IMR-90 (cell line): ENCODE results near the gene TANC2. TPM values are rescaled to one million over a fixed set of nuclear protein-coding genes. Genes with fewer than 3 reads are reported as not detected.

Experiments used
- ATAC-seq: fragments of 200-7000 bp; cut with Tn5 transposase; 2 replicates; pipeline ENCODE4 v1.9.1; 2020; ENCODE audit warnings: low read depth, mild to moderate bottlenecking, moderate library complexity
- BruUV-seq: library from RNA; stranded (reverse); fragments of 400-500 nt; replicated peaks from 2 replicates; lab custom pipeline; 2021; lab: Mats Ljungman, UMichigan
- CTCF ChIA-PET: fragments of 300-600 bp; formaldehyde crosslinking; extraction: SDS; loops from one replicate; lab custom pipeline; 2021; ENCODE audit warnings: antibody characterized with exemption; lab: Yijun Ruan, JAX
- POLR2A ChIA-PET: fragments of 300-600 bp; sonication (Branson Sonifier 250); formaldehyde crosslinking; loops from one replicate; lab custom pipeline; 2022; ENCODE audit warnings: antibody characterized with exemption; ENCODE audit not compliant: unreplicated experiment; lab: Charles Lee
- DNase-seq: peaks from one replicate; pipeline ENCODE4 v3.0.0; 2013
- H2AFZ ChIP-seq: replicated peaks from 2 replicates; pipeline ENCODE3; 2013; ENCODE audit warnings: low read length, mild to moderate bottlenecking; ENCODE audit not compliant: poor library complexity
- H2AK5ac ChIP-seq: 2 replicates; pipeline ENCODE4 v1.6.1; 2013; ENCODE audit warnings: low read depth, low read length, inconsistent platforms
- H2AK9ac ChIP-seq: replicated peaks from 2 replicates; pipeline ENCODE3; 2013; ENCODE audit warnings: mild to moderate bottlenecking, low read depth, low read length, moderate library complexity; ENCODE audit not compliant: poor library complexity
- H2BK120ac ChIP-seq: 2 replicates; pipeline ENCODE4 v1.6.1; 2013; ENCODE audit warnings: low read depth, low read length, inconsistent platforms
- H2BK15ac ChIP-seq: 3 replicates; pipeline ENCODE4 v1.6.1; 2013; ENCODE audit warnings: low read depth, low read length, inconsistent platforms
- H2BK20ac ChIP-seq: 2 replicates; pipeline ENCODE4 v1.6.1; 2013; ENCODE audit warnings: low read depth, mild to moderate bottlenecking, inconsistent platforms, low read length, moderate library complexity
- H2BK5ac ChIP-seq: 2 replicates; pipeline ENCODE4 v1.6.1; 2013; ENCODE audit warnings: mild to moderate bottlenecking, low read depth, low read length, inconsistent platforms; ENCODE audit not compliant: poor library complexity, severe bottlenecking
- H3K14ac ChIP-seq: replicated peaks from 2 replicates; pipeline ENCODE4 v1.6.1; 2013; ENCODE audit warnings: low read depth, low read length, inconsistent platforms
- H3K18ac ChIP-seq: 2 replicates; pipeline ENCODE4 v1.6.1; 2013; ENCODE audit warnings: low read depth, low read length, control low read depth
- H3K23ac ChIP-seq: 2 replicates; pipeline ENCODE4 v1.6.1; 2013; ENCODE audit warnings: low read depth, low read length, inconsistent platforms
- H3K27ac ChIP-seq: 2 replicates; pipeline ENCODE4 v1.5.1; 2013; ENCODE audit warnings: mild to moderate bottlenecking, control low read depth, low read length; ENCODE audit not compliant: insufficient read depth
- H3K27me3 ChIP-seq: 2 replicates; pipeline ENCODE4 v1.6.1; 2013; ENCODE audit warnings: low read length; ENCODE audit not compliant: control insufficient read depth, insufficient read depth
- H3K36me3 ChIP-seq: 2 replicates; pipeline ENCODE4 v1.6.1; 2013; ENCODE audit warnings: low read length, mixed read lengths; ENCODE audit not compliant: control insufficient read depth, insufficient read depth
- H3K4ac ChIP-seq: 2 replicates; pipeline ENCODE4 v1.6.1; 2013; ENCODE audit warnings: low read depth, low read length, inconsistent platforms
- H3K4me1 ChIP-seq: 2 replicates; pipeline ENCODE4 v1.6.1; 2013; ENCODE audit warnings: low read length, mixed read lengths; ENCODE audit not compliant: control insufficient read depth, insufficient read depth
- H3K4me2 ChIP-seq: 2 replicates; pipeline ENCODE4 v1.6.1; 2013; ENCODE audit warnings: low read depth, mild to moderate bottlenecking, control low read depth, low read length, moderate library complexity
- H3K4me3 ChIP-seq: 2 replicates; pipeline ENCODE4 v1.5.1; 2013; ENCODE audit warnings: low read depth, mild to moderate bottlenecking, control low read depth, low read length, moderate library complexity; ENCODE audit not compliant: insufficient read depth
- H3K56ac ChIP-seq: 2 replicates; pipeline ENCODE4 v1.6.1; 2013; ENCODE audit warnings: low read length, inconsistent platforms; ENCODE audit not compliant: insufficient read depth; ENCODE audit errors: extremely low read depth
- H3K79me1 ChIP-seq, 2 experiments: 2 replicates each; pipeline ENCODE4 v1.6.1; 2013; ENCODE audit warnings: low read length in 2 of 2, inconsistent platforms in 1 of 2, low read depth in 1 of 2
- H3K9ac ChIP-seq: 2 replicates; pipeline ENCODE4 v1.6.1; 2013; ENCODE audit warnings: low read depth, low read length, control low read depth
- H3K9me1 ChIP-seq: 2 replicates; pipeline ENCODE4 v1.6.1; 2013; ENCODE audit warnings: low read length, inconsistent platforms; ENCODE audit not compliant: insufficient read depth
- H3K9me3 ChIP-seq: 2 replicates; pipeline ENCODE4 v1.6.1; 2013; ENCODE audit warnings: low read length; ENCODE audit not compliant: control insufficient read depth, insufficient read depth
- H4K20me1 ChIP-seq: 2 replicates; pipeline ENCODE4 v1.6.1; 2013; ENCODE audit warnings: low read length, inconsistent platforms; ENCODE audit not compliant: insufficient read depth
- H4K5ac ChIP-seq: 2 replicates; pipeline ENCODE4 v1.6.1; 2013; ENCODE audit warnings: mild to moderate bottlenecking, low read depth, low read length, control low read depth
- H4K8ac ChIP-seq, 2 experiments: 2 replicates each; pipeline ENCODE4 v1.6.1; 2013; ENCODE audit warnings: low read depth in 2 of 2, low read length in 2 of 2, control low read depth in 1 of 2, inconsistent platforms in 1 of 2
- H4K91ac ChIP-seq: 2 replicates; pipeline ENCODE4 v1.6.1; 2013; ENCODE audit warnings: low read depth, low read length, inconsistent platforms; ENCODE audit not compliant: insufficient read depth
- CEBPB ChIP-seq: IDR thresholded peaks from 2 replicates; pipeline ENCODE4 v1.6.1; 2012; ENCODE audit warnings: low read depth, low read length, improper control_type of control experiment
- CHD1 ChIP-seq: IDR thresholded peaks from 2 replicates; pipeline ENCODE4 v1.6.1; 2012; ENCODE audit warnings: low read depth, low read length, improper control_type of control experiment
- CTCF ChIP-seq: conservative IDR thresholded peaks from 2 replicates; pipeline ENCODE4 v1.5.1; 2012; ENCODE audit warnings: mild to moderate bottlenecking, low read depth, low read length, improper control_type of control experiment
- FOS ChIP-seq: fragments of 150-350 bp; IDR thresholded peaks from 2 replicates; pipeline ENCODE4 v1.6.1; 2016; ENCODE audit warnings: low read depth, low read length
- MAZ ChIP-seq: IDR thresholded peaks from 2 replicates; pipeline ENCODE4 v1.6.1; 2012; ENCODE audit warnings: low read depth, mild to moderate bottlenecking, low read length, improper control_type of control experiment, moderate library complexity, borderline replicate concordance
- MXI1 ChIP-seq: IDR thresholded peaks from 2 replicates; pipeline ENCODE4 v1.6.1; 2012; ENCODE audit warnings: low read depth, mild to moderate bottlenecking, low read length, moderate library complexity, borderline replicate concordance
- NFE2L2 ChIP-seq: fragments of 150-350 bp; IDR thresholded peaks from 2 replicates; pipeline ENCODE4 v1.6.1; 2016; ENCODE audit warnings: low read depth, mild to moderate bottlenecking, low read length
- RAD21 ChIP-seq: IDR thresholded peaks from 2 replicates; pipeline ENCODE4 v1.6.1; 2012; ENCODE audit warnings: low read length, improper control_type of control experiment
- RCOR1 ChIP-seq: IDR thresholded peaks from 2 replicates; pipeline ENCODE4 v1.6.1; 2012; ENCODE audit warnings: mild to moderate bottlenecking, low read length, improper control_type of control experiment; ENCODE audit not compliant: insufficient replicate concordance
- WGBS, 2 experiments: methylation state at CpG; one replicate each; pipeline versions ENCODE4 v1.1.5 to v1.1.7; 2013; ENCODE audit warnings: missing lambda C conversion rate in 2 of 2; ENCODE audit not compliant: insufficient read length in 1 of 2; ENCODE audit errors: extremely low coverage in 2 of 2; 5-methylcytosine and 5-hydroxymethylcytosine counted together
- dilution Hi-C: fragments of 300-500 bp; cut with HindIII; formaldehyde crosslinking; loops from one replicate; pipeline ENCODE4 v1.14.3; 2018; ENCODE audit warnings: low sequenced_read_pairs; ENCODE audit not compliant: unreplicated experiment
- in situ Hi-C: fragments of 300-500 bp; cut with MboI; formaldehyde crosslinking; loops from 3 replicates; pipeline ENCODE4 v1.14.3; 2019; ENCODE audit warnings: low sequenced_read_pairs, inconsistent platforms, mixed read lengths
- intact Hi-C: fragments of 100-400 bp; cut with micrococcal nuclease; formaldehyde crosslinking; loops from 2 replicates; pipeline ENCODE4 v1.10.0; 2022
- polyA plus RNA-seq, 3 experiments: library from polyadenylated mRNA; depleted of rRNA; stranded (reverse); fragments of >200 nt; gene quantifications; 2 replicates each; pipeline ENCODE4 v1.2.3, GENCODE V29; 2012; ENCODE audit warnings: low replicate concordance in 1 of 3
- total RNA-seq: library from RNA; depleted of rRNA; stranded (reverse); fragments of >200 nt; gene quantifications from 2 replicates; pipeline ENCODE4 v1.2.3, GENCODE V29; 2012

The TANC2 gene
- total and polyA plus RNA-seq, 2 of the 4 experiments (the other 2 are of a cell fraction), result 20.6 to 41.4 TPM

GRCh38 chr17:62963296-62963695, 2.7 kb upstream of the TANC2 start:
- H3K23ac ChIP-seq, result no peak overlapping the region
- H2BK120ac ChIP-seq, result no peak overlapping the region
- H4K8ac ChIP-seq, result no peak overlapping the region
- CTCF ChIA-PET, result interaction anchor here (1.0 kb wide), 1 partner anchor 24 kb away, joined by 3 read pairs; no protein-coding TSS in a partner anchor
- no peaks in the 10 kb centered on the region for H3K36me3 ChIP-seq
- peak; percentile 90 for DNase-seq
- ATAC-seq, result no peak; the same call in 1 of the 2 replicates
- intact Hi-C loops, result no loop called here
- peak overlapping the region; percentile 4; the same call in 1 of the 2 replicates for H3K4me2 ChIP-seq
- POLR2A ChIA-PET, result no interaction called here
- H3K9ac ChIP-seq, result no peak overlapping the region
- H2BK15ac ChIP-seq, result no peak overlapping the region
- H2BK20ac ChIP-seq, result peak overlapping the region; percentile 40; the same call in 1 of the 2 replicates
- no peak for TF ChIP-seq RCOR1
- TF ChIP-seq FOS, result peak; percentile 79
- TF ChIP-seq MAZ, result no peak
- 0 out of 2 replicates have a peak, but pooled peaks have one; percentile 20 for TF ChIP-seq MXI1
- TF ChIP-seq RAD21, result 0 out of 2 replicates have a peak, but pooled peaks have one; percentile 20
- TF ChIP-seq CTCF, result no peak
- no peak for TF ChIP-seq NFE2L2
- TF ChIP-seq CHD1, result no peak
- 0 out of 2 replicates have a peak, but pooled peaks have one; percentile 17 for TF ChIP-seq CEBPB
- no peak overlapping the region for H2AK9ac ChIP-seq
- H3K79me1 ChIP-seq, result peaks cover 0 to 12% of the 10 kb centered on the region in 2 experiments; a peak in 3 of 4 replicates
- H3K9me1 ChIP-seq, result peaks cover 2% of the 10 kb centered on the region; the same call in 1 of the 2 replicates
- no peak overlapping the region for H3K4ac ChIP-seq
- in situ Hi-C loops, result no loop called here
- H2BK5ac ChIP-seq, result no peak overlapping the region
- H4K91ac ChIP-seq, result no peak overlapping the region
- 0 out of 2 replicates have a peak, but pooled peaks cover 3% of the 10 kb centered on the region for H4K20me1 ChIP-seq
- BruUV-seq, result no TSS peak
- H3K27me3 ChIP-seq, result no peaks in the 10 kb centered on the region
- H3K56ac ChIP-seq, result no peak overlapping the region
- peak overlapping the region; percentile 33; the same call in 1 of the 2 replicates for H3K18ac ChIP-seq
- H4K5ac ChIP-seq, result no peak overlapping the region
- H2AFZ ChIP-seq, result no peak overlapping the region
- H3K4me1 ChIP-seq, result peaks cover 8% of the 10 kb centered on the region
- no peaks in the 10 kb centered on the region for H3K9me3 ChIP-seq
- no peak overlapping the region for H3K14ac ChIP-seq
- H2AK5ac ChIP-seq, result no peak overlapping the region; the same call in 1 of the 2 replicates
- dilution Hi-C loops, result no loop called here
- H3K27ac ChIP-seq, result no peak overlapping the region
- no peak overlapping the region for H3K4me3 ChIP-seq
- WGBS, 2 experiments, result 15% methylated on average over 3 of the region's 3 CpGs; no CpG with 5 or more reads in 1 of the 2 experiments
